H9 (cell line): ENCODE data around the gene SDHC. TPM values are rescaled to one million over a fixed set of nuclear protein-coding genes. Genes with fewer than 3 reads are reported as not detected.

Experiments used
- DNase-seq: peaks from one replicate; pipeline ENCODE4 v3.0.0-alpha.2; 2017
- H2AFZ ChIP-seq: one replicate; pipeline ENCODE4 v1.6.1; 2013; ENCODE audit warnings: mild to moderate bottlenecking, low read length, control low read depth, moderate library complexity
- H2AK5ac ChIP-seq: 2 replicates; pipeline ENCODE4 v1.6.1; 2013; ENCODE audit warnings: low read length, control low read depth, mixed read lengths; ENCODE audit not compliant: insufficient read length
- H2BK120ac ChIP-seq: one replicate; pipeline ENCODE4 v1.6.1; 2013; ENCODE audit warnings: low read depth, mild to moderate bottlenecking, low read length, control low read depth, inconsistent platforms; ENCODE audit not compliant: poor library complexity, severe bottlenecking
- H2BK12ac ChIP-seq: 2 replicates; pipeline ENCODE4 v1.6.1; 2013; ENCODE audit warnings: low read length, control low read depth, mixed read lengths, low read depth; ENCODE audit not compliant: insufficient read length
- H2BK15ac ChIP-seq: 2 replicates; pipeline ENCODE4 v1.6.1; 2013; ENCODE audit warnings: low read depth, low read length, control low read depth
- H2BK20ac ChIP-seq: one replicate; pipeline ENCODE4 v1.6.1; 2013; ENCODE audit warnings: low read depth, mild to moderate bottlenecking, low read length, control low read depth, inconsistent platforms; ENCODE audit not compliant: poor library complexity, severe bottlenecking
- H2BK5ac ChIP-seq: 2 replicates; pipeline ENCODE4 v1.6.1; 2013; ENCODE audit warnings: low read length, control low read depth, mixed read lengths; ENCODE audit not compliant: insufficient read length
- H3K14ac ChIP-seq: 2 replicates; pipeline ENCODE4 v1.6.1; 2013; ENCODE audit warnings: low read length, control low read depth; ENCODE audit not compliant: insufficient read depth
- H3K18ac ChIP-seq: 2 replicates; pipeline ENCODE4 v1.6.1; 2013; ENCODE audit warnings: low read depth, mild to moderate bottlenecking, mixed read lengths, low read length, control low read depth; ENCODE audit not compliant: insufficient read length
- H3K23ac ChIP-seq: 2 replicates; pipeline ENCODE4 v1.6.1; 2013; ENCODE audit warnings: low read length, control low read depth, mixed read lengths, low read depth; ENCODE audit not compliant: insufficient read length
- H3K23me2 ChIP-seq: 2 replicates; pipeline ENCODE4 v1.6.1; 2013; ENCODE audit warnings: low read depth, mild to moderate bottlenecking, mixed read lengths, low read length, control low read depth; ENCODE audit not compliant: insufficient read length, poor library complexity, severe bottlenecking
- H3K27ac ChIP-seq: 2 replicates; pipeline ENCODE4 v1.5.1; 2013; ENCODE audit warnings: low read length, control low read depth, mixed read lengths, low read depth; ENCODE audit not compliant: insufficient read length
- H3K27me3 ChIP-seq: 2 replicates; pipeline ENCODE4 v1.6.1; 2013; ENCODE audit warnings: low read length, control low read depth, inconsistent platforms; ENCODE audit not compliant: insufficient read depth
- H3K4ac ChIP-seq: 2 replicates; pipeline ENCODE4 v1.6.1; 2013; ENCODE audit warnings: low read depth, mild to moderate bottlenecking, control low read depth, inconsistent platforms, low read length, moderate library complexity
- H3K4me1 ChIP-seq: 2 replicates; pipeline ENCODE4 v1.6.1; 2013; ENCODE audit warnings: low read length, control low read depth, inconsistent platforms; ENCODE audit not compliant: insufficient read depth
- H3K4me2 ChIP-seq: 2 replicates; pipeline ENCODE4 v1.6.1; 2013; ENCODE audit warnings: low read length, control low read depth, mixed read lengths; ENCODE audit not compliant: insufficient read length, insufficient read depth
- H3K56ac ChIP-seq: 2 replicates; pipeline ENCODE4 v1.6.1; 2013; ENCODE audit warnings: low read depth, mild to moderate bottlenecking, mixed read lengths, low read length, control low read depth; ENCODE audit not compliant: insufficient read length
- H3K79me1 ChIP-seq: 2 replicates; pipeline ENCODE4 v1.6.1; 2013; ENCODE audit warnings: low read depth, mild to moderate bottlenecking, moderate library complexity, low read length, control low read depth, inconsistent platforms; ENCODE audit not compliant: insufficient read depth, poor library complexity, severe bottlenecking
- H3K79me2 ChIP-seq: 2 replicates; pipeline ENCODE4 v1.6.1; 2013; ENCODE audit warnings: low read length, control low read depth, inconsistent platforms; ENCODE audit not compliant: insufficient read depth
- H3K9ac ChIP-seq: 2 replicates; pipeline ENCODE4 v1.6.1; 2013; ENCODE audit warnings: low read length, control low read depth, mixed read lengths; ENCODE audit not compliant: insufficient read length; ENCODE audit errors: extremely low read depth
- H3K9me3 ChIP-seq: one replicate; pipeline ENCODE4 v1.6.1; 2013; ENCODE audit warnings: low read depth, low read length, inconsistent platforms; ENCODE audit not compliant: control insufficient read depth
- H3T11ph ChIP-seq: one replicate; pipeline ENCODE4 v1.6.1; 2013; ENCODE audit warnings: mild to moderate bottlenecking, low read length, control low read depth, inconsistent platforms
- H4K20me1 ChIP-seq: one replicate; pipeline ENCODE4 v1.6.1; 2013; ENCODE audit not compliant: control insufficient read depth, insufficient read length, insufficient read depth
- H4K5ac ChIP-seq: 2 replicates; pipeline ENCODE4 v1.6.1; 2013; ENCODE audit warnings: low read depth, mild to moderate bottlenecking, mixed read lengths, low read length, control low read depth; ENCODE audit not compliant: insufficient read length
- H4K8ac ChIP-seq: replicated peaks from 2 replicates; pipeline ENCODE4 v1.6.1; 2013; ENCODE audit warnings: low read length, control low read depth, mixed read lengths, low read depth; ENCODE audit not compliant: insufficient read length
- H4K91ac ChIP-seq: 2 replicates; pipeline ENCODE4 v1.6.1; 2013; ENCODE audit warnings: low read depth, mild to moderate bottlenecking, moderate library complexity, mixed read lengths, low read length, control low read depth; ENCODE audit not compliant: insufficient read length
- H3K27ac Mint-ChIP-seq, 3 experiments: 2 replicates in 2 of 3; 3 replicates in 1 of 3; pipeline ENCODE4 v1.8.0; 2020 to 2021; ENCODE audit warnings: mixed read lengths in 3 of 3, mild to moderate bottlenecking in 1 of 3, moderate library complexity in 1 of 3
- H3K27me3 Mint-ChIP-seq: 2 replicates; pipeline ENCODE4 v1.8.0; 2021; ENCODE audit warnings: low read depth, mild to moderate bottlenecking, moderate library complexity, mixed read lengths
- H3K36me3 Mint-ChIP-seq, 3 experiments: 2 replicates in 2 of 3; 3 replicates in 1 of 3; pipeline ENCODE4 v1.8.0; 2020 to 2021; ENCODE audit warnings: low read depth in 3 of 3, mixed read lengths in 3 of 3; ENCODE audit not compliant: insufficient read depth in 1 of 3
- H3K4me1 Mint-ChIP-seq, 2 experiments: 2 replicates each; pipeline ENCODE4 v1.8.0; 2020; ENCODE audit warnings: mixed read lengths in 2 of 2
- H3K4me3 Mint-ChIP-seq, 2 experiments: 2 replicates in 1 of 2; 3 replicates in 1 of 2; pipeline ENCODE4 v1.8.0; 2020 to 2021; ENCODE audit warnings: mild to moderate bottlenecking in 2 of 2, mixed read lengths in 2 of 2, moderate library complexity in 1 of 2
- H3K9me3 Mint-ChIP-seq, 2 experiments: 2 replicates in 1 of 2; 3 replicates in 1 of 2; pipeline ENCODE4 v1.8.0; 2020; ENCODE audit warnings: mild to moderate bottlenecking in 2 of 2, mixed read lengths in 2 of 2, moderate library complexity in 1 of 2
- CTCF ChIP-seq: fragments of 200-600 bp; sonication (generic); conservative IDR thresholded peaks from 3 replicates; pipeline ENCODE4 v1.8.0; 2021; ENCODE audit warnings: antibody characterized with exemption, mild to moderate bottlenecking
- WGBS: extraction: QIAGEN DNeasy Blood & Tissue Kit; methylation state at CpG from one replicate; pipeline ENCODE4 v1.1.7; 2013; ENCODE audit warnings: missing lambda C conversion rate, low lambda C conversion rate, mixed read lengths; ENCODE audit not compliant: insufficient read length; ENCODE audit errors: extremely low coverage; 5-methylcytosine and 5-hydroxymethylcytosine counted together
- total RNA-seq: library from RNA; stranded (reverse); gene quantifications from 2 replicates; pipeline ENCODE4 v1.2.1, GENCODE V29; 2021

Gene SDHC
- total RNA-seq, 1 experiment from 2014 or later = 198 TPM

- H3K14ac ChIP-seq = no peak overlapping the region
- H3K9ac ChIP-seq = no peak overlapping the region
- H3K56ac ChIP-seq = no peak overlapping the region
- H2BK15ac ChIP-seq = no peak overlapping the region
- H3K4ac ChIP-seq = no peak overlapping the region
- TF ChIP-seq CTCF = no peak
- peaks cover 12% of the 10 kb centered on the region for H3K23me2 ChIP-seq
- H3K27ac ChIP-seq = no peak overlapping the region
- WGBS = no CpG with 5 or more reads among the region's 4 CpGs
- no peak overlapping the region for H2BK20ac ChIP-seq
- Mint-ChIP-seq H3K9me3 (no peaks in the 10 kb centered on the region), H3K27me3 (peaks cover 3% of the 10 kb centered on the region; the same call in 1 of the 2 replicates), H3K36me3 (no peaks in the 10 kb centered on the region), H3K4me3 (no peak overlapping the region), H3K27ac (no peak overlapping the region), H3K4me1 (peaks cover 36 to 52% of the 10 kb centered on the region in 2 experiments)
- H3K27me3 ChIP-seq = no peaks in the 10 kb centered on the region
- no peak overlapping the region for H3K4me2 ChIP-seq
- no peak overlapping the region for H2BK12ac ChIP-seq
- no peaks in the 10 kb centered on the region; the same call in 1 of the 2 replicates for H3K79me2 ChIP-seq
- no peak overlapping the region for H2BK5ac ChIP-seq
- H3K79me1 ChIP-seq = no peaks in the 10 kb centered on the region
- H2AK5ac ChIP-seq = no peak overlapping the region
- H4K8ac ChIP-seq = no peak overlapping the region
- H3T11ph ChIP-seq = no peak overlapping the region
- no peak overlapping the region for H2AFZ ChIP-seq
- no peak overlapping the region for H4K5ac ChIP-seq
- no peaks in the 10 kb centered on the region for H4K20me1 ChIP-seq
- H3K4me1 ChIP-seq = peaks cover 4% of the 10 kb centered on the region
- H3K23ac ChIP-seq = no peak overlapping the region
- H3K18ac ChIP-seq = no peak overlapping the region
- H3K9me3 ChIP-seq = no peaks in the 10 kb centered on the region
- no peak for DNase-seq
- H2BK120ac ChIP-seq = no peak overlapping the region
- H4K91ac ChIP-seq = no peak overlapping the region
These were observed 2.5 kb upstream of the SDHC start for GRCh38 chr1:161311595-161312181.
